Endodermal cell (in vitro differentiated cells): ENCODE results near the gene INTS11. TPM values are rescaled to one million over a fixed set of nuclear protein-coding genes. Genes with fewer than 3 reads are reported as not detected.

Experiments
- DNase-seq: peaks from one replicate; pipeline ENCODE4 v3.0.0-alpha.2; 2017
- H3K27ac ChIP-seq: 2 replicates; pipeline ENCODE4 v1.5.1; 2013; ENCODE audit warnings: mild to moderate bottlenecking, low read depth, low read length, moderate library complexity
- H3K27me3 ChIP-seq: 2 replicates; pipeline ENCODE4 v1.6.1; 2013; ENCODE audit warnings: mild to moderate bottlenecking, low read length, moderate library complexity; ENCODE audit not compliant: insufficient read depth, control insufficient read depth, poor library complexity, severe bottlenecking
- H3K36me3 ChIP-seq: 2 replicates; pipeline ENCODE4 v1.7.0; 2013; ENCODE audit warnings: mild to moderate bottlenecking, low read length, moderate library complexity; ENCODE audit not compliant: control insufficient read depth, insufficient read depth
- H3K4me1 ChIP-seq: one replicate; pipeline ENCODE4 v1.7.0; 2013; ENCODE audit warnings: low read length; ENCODE audit not compliant: control insufficient read depth, insufficient read depth
- H3K4me3 ChIP-seq: 2 replicates; pipeline ENCODE4 v1.5.1; 2013; ENCODE audit warnings: mild to moderate bottlenecking, low read length, moderate library complexity
- H3K9ac ChIP-seq: 2 replicates; pipeline ENCODE4 v1.6.1; 2013; ENCODE audit warnings: mild to moderate bottlenecking, low read length, moderate library complexity; ENCODE audit not compliant: poor library complexity, severe bottlenecking; ENCODE audit errors: extremely low read depth
- H3K9me3 ChIP-seq: 2 replicates; pipeline ENCODE4 v1.6.1; 2013; ENCODE audit warnings: mild to moderate bottlenecking, low read length, moderate library complexity; ENCODE audit not compliant: control insufficient read depth
- H3K27ac Mint-ChIP-seq: 2 replicates; pipeline ENCODE4 v1.8.0; 2020; ENCODE audit warnings: mixed read lengths
- H3K27me3 Mint-ChIP-seq: 2 replicates; pipeline ENCODE4 v1.8.0; 2021; ENCODE audit warnings: mild to moderate bottlenecking, mixed read lengths; ENCODE audit not compliant: insufficient read depth
- H3K36me3 Mint-ChIP-seq: 2 replicates; pipeline ENCODE4 v1.8.0; 2020; ENCODE audit warnings: low read depth, mixed read lengths
- H3K4me1 Mint-ChIP-seq: 2 replicates; pipeline ENCODE4 v1.8.0; 2020; ENCODE audit warnings: mixed read lengths
- H3K4me3 Mint-ChIP-seq: 2 replicates; pipeline ENCODE4 v1.8.0; 2020; ENCODE audit warnings: mild to moderate bottlenecking, moderate library complexity, mixed read lengths
- H3K9me3 Mint-ChIP-seq: 2 replicates; pipeline ENCODE4 v1.8.0; 2020; ENCODE audit warnings: mild to moderate bottlenecking, mixed read lengths
- CTCF ChIP-seq: fragments of 200-600 bp; sonication (generic); conservative IDR thresholded peaks from 2 replicates; pipeline ENCODE4 v1.5.0; 2021; ENCODE audit warnings: antibody characterized with exemption, mild to moderate bottlenecking
- WGBS, 2 experiments: methylation state at CpG; one replicate each; pipeline versions ENCODE4 v1.1.5 to v1.1.7; 2013; ENCODE audit warnings: missing lambda C conversion rate in 2 of 2, mixed read lengths in 1 of 2; ENCODE audit not compliant: insufficient coverage in 1 of 2, insufficient read length in 1 of 2; 5-methylcytosine and 5-hydroxymethylcytosine counted together
- total RNA-seq, 2 donors: library from RNA; stranded (reverse); fragmentation: NEBNext Ultra II Directional in 1 of 2; extraction: Animal tissue kit (Norgen Biotek cat#: 25700) in 1 of 2; gene quantifications; 2 replicates in 1 of 2; 3 replicates in 1 of 2; pipeline ENCODE4 v1.2.1, GENCODE V29; 2021

Gene INTS11
- total RNA-seq, 2 donors from 2014 or later = 146 to 153 TPM

- DNase-seq = no peak
- Histone ChIP-seq H3K9ac (peak overlapping the region; percentile 25), H3K9me3 (no peaks in the 10 kb centered on the region), H3K27ac (no peak overlapping the region), H3K4me1 (peaks cover 5% of the 10 kb centered on the region), H3K4me3 (peak overlapping the region; percentile 77), H3K36me3 (peaks cover 12% of the 10 kb centered on the region), H3K27me3 (no peaks in the 10 kb centered on the region)
- Mint-ChIP-seq H3K27ac (no peak overlapping the region), H3K4me3 (peak overlapping the region; percentile 86), H3K36me3 (peaks cover 25% of the 10 kb centered on the region), H3K9me3 (no peaks in the 10 kb centered on the region), H3K27me3 (peaks cover 3% of the 10 kb centered on the region), H3K4me1 (peaks cover 19% of the 10 kb centered on the region)
- no peak for TF ChIP-seq CTCF
- 40 to 80% methylated on average over 1 to 31 of the region's 31 CpGs for WGBS, 2 experiments
These were observed 50.0 kb downstream of the INTS11 start for GRCh38 chr1:1274299-1274930.

DNA sequence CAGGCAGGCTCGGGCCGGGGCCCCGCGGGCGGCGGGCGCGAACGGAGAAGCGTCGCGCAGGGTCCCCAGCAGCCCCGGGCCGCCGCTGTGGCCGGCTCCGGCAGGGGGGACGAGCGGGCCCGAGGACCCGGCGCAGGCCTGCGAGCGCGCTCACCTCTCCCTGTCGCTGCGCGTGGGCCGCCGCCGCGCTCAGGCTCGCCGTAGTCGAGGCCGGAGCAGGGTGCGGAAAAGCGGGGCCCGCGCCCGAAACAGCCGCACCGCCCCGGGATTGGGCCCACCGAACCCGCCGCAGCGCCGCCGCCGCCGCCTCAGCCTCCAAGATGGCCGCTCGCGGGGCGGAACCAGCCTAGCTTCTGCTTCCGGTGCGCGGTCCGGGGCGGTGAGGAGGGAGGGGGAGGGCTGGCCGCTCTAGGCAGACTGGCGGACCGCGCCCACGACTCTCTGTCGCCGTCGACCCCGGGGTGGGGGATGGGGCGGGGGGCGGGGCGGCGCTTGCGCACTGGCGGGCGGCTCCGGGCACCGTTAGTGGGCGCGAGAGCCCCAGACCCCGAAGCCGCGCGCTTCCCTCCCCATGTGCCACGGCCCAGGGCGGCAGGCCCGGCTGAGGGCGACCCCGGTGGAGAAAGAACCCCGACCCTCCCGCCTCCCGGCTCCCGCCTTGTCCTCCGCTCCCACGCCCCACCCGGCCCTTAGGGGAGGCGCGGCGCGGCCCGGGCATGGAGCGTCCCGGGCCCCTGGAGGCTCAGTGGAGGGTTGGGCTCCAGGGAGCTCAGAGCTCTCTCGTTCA, 50.8 kb downstream of the INTS11 start, which contains the start of gene UBE2J2:
TSS of gene UBE2J2 (minus strand) at position 343 of the 787 bp plus-strand sequence. CDS start 5,862 bp downstream, outside the sequence.
- Histone ChIP-seq H3K9ac (peak within 1 kb of the TSS; percentile 92), H3K4me3 (peak within 1 kb of the TSS; percentile 88), H3K9me3 (no peaks in the 10 kb centered on the region), H3K27ac (no peak within 1 kb of the TSS), H3K36me3 (peaks cover 12% of the 10 kb centered on the region), H3K4me1 (peaks cover 5% of the 10 kb centered on the region), H3K27me3 (no peaks in the 10 kb centered on the region)
- Mint-ChIP-seq H3K4me1 (peaks cover 19% of the 10 kb centered on the region), H3K27ac (peak within 1 kb of the TSS; percentile 87), H3K36me3 (peaks cover 26% of the 10 kb centered on the region), H3K27me3 (peaks cover 3% of the 10 kb centered on the region), H3K4me3 (peak within 1 kb of the TSS; percentile 86), H3K9me3 (no peaks in the 10 kb centered on the region)
- peak; percentile 97 for DNase-seq
- TF ChIP-seq CTCF = peak; percentile 30
- WGBS, 2 experiments = 0 to 1% methylated on average over 36 to 102 of the region's 105 CpGs

GRCh38 chr1:1273209-1273511, 51.3 kb downstream of the INTS11 start:
- H3K9me3 ChIP-seq = no peaks in the 10 kb centered on the region
- H3K9ac ChIP-seq = peak overlapping the region; percentile 92
- peaks cover 19% of the 10 kb centered on the region for H3K4me1 Mint-ChIP-seq
- 1 to 5% methylated on average over 8 to 31 of the region's 31 CpGs for WGBS, 2 experiments
- H3K27me3 ChIP-seq = no peaks in the 10 kb centered on the region
- peaks cover 3% of the 10 kb centered on the region for H3K27me3 Mint-ChIP-seq
- no peak for DNase-seq
- TF ChIP-seq CTCF = peak; percentile 0
- peak overlapping the region; percentile 86 for H3K4me3 Mint-ChIP-seq
- no peaks in the 10 kb centered on the region for H3K9me3 Mint-ChIP-seq
- H3K4me1 ChIP-seq = peaks cover 5% of the 10 kb centered on the region
- H3K36me3 Mint-ChIP-seq = peaks cover 31% of the 10 kb centered on the region
- H3K36me3 ChIP-seq = peaks cover 12% of the 10 kb centered on the region
- peak overlapping the region; percentile 87 for H3K27ac Mint-ChIP-seq
- no peak overlapping the region for H3K27ac ChIP-seq
- peak overlapping the region; percentile 88 for H3K4me3 ChIP-seq
